ENCODE results near the gene DMAC1. TPM values are rescaled to one million over a fixed set of nuclear protein-coding genes. Genes with fewer than 3 reads are reported as not detected.

DMAC1 gene
- total RNA-seq, 1 donor from 2014 or later = 15.8 TPM

- Histone ChIP-seq H3K4me2 (no peak overlapping the region), H4K20me1 (ENCODE audit: low read depth) (no peaks in the 10 kb centered on the region), H3K9ac (no peak overlapping the region), H3K27me3 (no peaks in the 10 kb centered on the region), H3F3A (ENCODE audit: low read depth) (no peaks in the 10 kb centered on the region), H3K27ac (no peak overlapping the region), H3K79me2 (ENCODE audit: low read depth) (no peaks in the 10 kb centered on the region), H3K4me1 (no peaks in the 10 kb centered on the region), H2AFZ (replicated peaks) (no peak overlapping the region), H3K36me3 (no peaks in the 10 kb centered on the region), H3K9me3 (ENCODE audit: low read depth) (no peaks in the 10 kb centered on the region), H3K4me3 (no peak overlapping the region)
- H3K4me3 Mint-ChIP-seq = no peak overlapping the region
- H3K36me3 Mint-ChIP-seq = no peaks in the 10 kb centered on the region
- no peak overlapping the region for H3K27ac Mint-ChIP-seq
- no peak for TF ChIP-seq CTCF (IDR thresholded peaks at IDR 0.05)
- TF ChIP-seq EZH2phosphoT487 (IDR thresholded peaks at IDR 0.05) = no peak
- TF ChIP-seq EZH2 (IDR thresholded peaks at IDR 0.05) = no peak
- no peaks in the 10 kb centered on the region for H3K9me3 Mint-ChIP-seq
- H3K27me3 Mint-ChIP-seq (ENCODE audit: insufficient read depth, low read depth) = peaks cover 3% of the 10 kb centered on the region
- H3K4me1 Mint-ChIP-seq = no peaks in the 10 kb centered on the region
- DNase-seq (ENCODE audit: low spot score) = no peak
Measured at GRCh38 chr9:7827056-7827455, 27.5 kb upstream of the DMAC1 start.

- H3K36me3 Mint-ChIP-seq = no peaks in the 10 kb centered on the region
Measured at GRCh38 chr9:7823651-7824050, 24.1 kb upstream of the DMAC1 start.

GRCh38 chr9:7819984-7820383 is 20.4 kb upstream of the DMAC1 start:
- TF ChIP-seq EZH2 (IDR thresholded peaks at IDR 0.05) = no peak
- no peak for TF ChIP-seq CTCF (IDR thresholded peaks at IDR 0.05)
- TF ChIP-seq EZH2phosphoT487 (IDR thresholded peaks at IDR 0.05) = no peak
- H3K4me3 Mint-ChIP-seq = no peak overlapping the region
- DNase-seq (ENCODE audit: low spot score) = no peak
- Histone ChIP-seq H3K9me3 (ENCODE audit: low read depth) (no peaks in the 10 kb centered on the region), H3K4me2 (no peak overlapping the region), H3K4me3 (no peak overlapping the region), H3K79me2 (ENCODE audit: low read depth) (no peaks in the 10 kb centered on the region), H3K9ac (no peak overlapping the region), H3K36me3 (no peaks in the 10 kb centered on the region), H3K4me1 (no peaks in the 10 kb centered on the region), H4K20me1 (ENCODE audit: low read depth) (no peaks in the 10 kb centered on the region), H2AFZ (replicated peaks) (no peak overlapping the region), H3F3A (ENCODE audit: low read depth) (no peaks in the 10 kb centered on the region), H3K27ac (no peak overlapping the region), H3K27me3 (no peaks in the 10 kb centered on the region)
- H3K27me3 Mint-ChIP-seq (ENCODE audit: insufficient read depth, low read depth) = peaks cover 3% of the 10 kb centered on the region
- H3K36me3 Mint-ChIP-seq = no peaks in the 10 kb centered on the region
- H3K4me1 Mint-ChIP-seq = peaks cover 6% of the 10 kb centered on the region
- H3K9me3 Mint-ChIP-seq = no peaks in the 10 kb centered on the region
- H3K27ac Mint-ChIP-seq = no peak overlapping the region

More at GRCh38 chr9:7823651-7824050, 24.1 kb upstream of the DMAC1 start:
- no peak for TF ChIP-seq CTCF (IDR thresholded peaks at IDR 0.05)
- no peak for TF ChIP-seq EZH2 (IDR thresholded peaks at IDR 0.05)
- TF ChIP-seq EZH2phosphoT487 (IDR thresholded peaks at IDR 0.05) = no peak
- H4K20me1 ChIP-seq (ENCODE audit: low read depth) = no peaks in the 10 kb centered on the region
- H3F3A ChIP-seq (ENCODE audit: low read depth) = no peaks in the 10 kb centered on the region
- Mint-ChIP-seq H3K27ac (no peak overlapping the region), H3K4me1 (no peaks in the 10 kb centered on the region), H3K27me3 (ENCODE audit: insufficient read depth, low read depth) (peaks cover 3% of the 10 kb centered on the region), H3K9me3 (no peaks in the 10 kb centered on the region), H3K4me3 (no peak overlapping the region)
- H3K9ac ChIP-seq = no peak overlapping the region
- no peaks in the 10 kb centered on the region for H3K36me3 ChIP-seq
- H3K4me3 ChIP-seq = no peak overlapping the region
- H2AFZ ChIP-seq (replicated peaks) = peak overlapping the region; percentile 67
- H3K27ac ChIP-seq = no peak overlapping the region
- no peaks in the 10 kb centered on the region for H3K79me2 ChIP-seq (ENCODE audit: low read depth)
- no peaks in the 10 kb centered on the region for H3K27me3 ChIP-seq
- no peaks in the 10 kb centered on the region for H3K9me3 ChIP-seq (ENCODE audit: low read depth)
- no peaks in the 10 kb centered on the region for H3K4me1 ChIP-seq
- no peak overlapping the region for H3K4me2 ChIP-seq
- no peak for DNase-seq (ENCODE audit: low spot score)
